ENCODE results near the gene SERPINA3. TPM values are rescaled to one million over a fixed set of nuclear protein-coding genes. Genes with fewer than 3 reads are reported as not detected.

The SERPINA3 gene
- total RNA-seq, 1 experiment from 2014 or later: not detected

GRCh38 chr14:94581127-94581999 lies 30.8 kb upstream of the SERPINA3 start, which contains the start of gene SERPINA5:
TSS of gene SERPINA5 (plus strand) at chr14:94581426. CDS start at chr14:94587363, 5,937 bp downstream.
- ATAC-seq (no peak), DNase-seq (peak; percentile 2)
- Histone ChIP-seq H3K4me2 (ENCODE audit: low read length) (no peak within 1 kb of the TSS), H3F3A (ENCODE audit: low read length, unreplicated experiment) (no peaks in the 10 kb centered on the region), H3K27ac (ENCODE audit: low read length) (no peak within 1 kb of the TSS), H2AFZ (ENCODE audit: low read length) (no peak within 1 kb of the TSS), H3K9me2 (replicated peaks; ENCODE audit: low read length) (no peaks in the 10 kb centered on the region), H3K36me3 (ENCODE audit: low read depth, low read length) (no peaks in the 10 kb centered on the region), H3K27me3 (ENCODE audit: low read length) (no peaks in the 10 kb centered on the region), H3K9me3 (ENCODE audit: low read length) (no peaks in the 10 kb centered on the region), H3K4me1 (ENCODE audit: insufficient read depth, low read length) (no peaks in the 10 kb centered on the region), H4K20me1 (ENCODE audit: low read length) (no peaks in the 10 kb centered on the region), H3K9ac (ENCODE audit: low read length) (no peak within 1 kb of the TSS), H3K4me3 (ENCODE audit: low read length) (no peak within 1 kb of the TSS), H3K79me2 (ENCODE audit: low read length) (no peaks in the 10 kb centered on the region)
- TF ChIP-seq EZH2phosphoT487 (IDR thresholded peaks at IDR 0.05; ENCODE audit: borderline replicate concordance, low read length): no peak
- POLR2A ChIA-PET (ENCODE audit: unreplicated experiment): no interaction called here
- no TSS peak for BruUV-seq (replicated peaks)
- CTCF ChIA-PET: no interaction called here
- intact Hi-C loops (cut with micrococcal nuclease): no loop called here

GRCh38 chr14:94582199-94582750 lies 29.9 kb upstream of the SERPINA3 start:
- intact Hi-C loops (cut with micrococcal nuclease): no loop called here
- Histone ChIP-seq H3K4me3 (ENCODE audit: low read length) (no peak overlapping the region), H3K9me2 (replicated peaks; ENCODE audit: low read length) (no peaks in the 10 kb centered on the region), H3K36me3 (ENCODE audit: low read depth, low read length) (no peaks in the 10 kb centered on the region), H2AFZ (ENCODE audit: low read length) (no peak overlapping the region), H3K27me3 (ENCODE audit: low read length) (no peaks in the 10 kb centered on the region), H3K4me1 (ENCODE audit: insufficient read depth, low read length) (no peaks in the 10 kb centered on the region), H3K9ac (ENCODE audit: low read length) (no peak overlapping the region), H3K27ac (ENCODE audit: low read length) (no peak overlapping the region), H3K4me2 (ENCODE audit: low read length) (no peak overlapping the region), H4K20me1 (ENCODE audit: low read length) (no peaks in the 10 kb centered on the region), H3F3A (ENCODE audit: low read length, unreplicated experiment) (no peaks in the 10 kb centered on the region), H3K9me3 (ENCODE audit: low read length) (no peaks in the 10 kb centered on the region), H3K79me2 (ENCODE audit: low read length) (no peaks in the 10 kb centered on the region)
- DNase-seq: no peak
- BruUV-seq (replicated peaks): no TSS peak
- ChIA-PET CTCF (no interaction called here), POLR2A (ENCODE audit: unreplicated experiment) (no interaction called here)
- ATAC-seq: no peak
- TF ChIP-seq EZH2 (IDR thresholded peaks at IDR 0.05; ENCODE audit: low read length, unreplicated experiment) (no peak), EZH2phosphoT487 (IDR thresholded peaks at IDR 0.05; ENCODE audit: borderline replicate concordance, low read length) (no peak), CTCF (conservative IDR thresholded peaks at IDR 0.05; ENCODE audit: low read depth, low read length) (no peak)

- Histone ChIP-seq H3K9me2 (replicated peaks; ENCODE audit: low read length) (no peaks in the 10 kb centered on the region), H3K27me3 (ENCODE audit: low read length) (no peaks in the 10 kb centered on the region), H3K79me2 (ENCODE audit: low read length) (no peaks in the 10 kb centered on the region), H3K9ac (ENCODE audit: low read length) (no peak overlapping the region), H3K4me1 (ENCODE audit: insufficient read depth, low read length) (no peaks in the 10 kb centered on the region), H3K36me3 (ENCODE audit: low read depth, low read length) (no peaks in the 10 kb centered on the region), H4K20me1 (ENCODE audit: low read length) (no peaks in the 10 kb centered on the region), H3K4me2 (ENCODE audit: low read length) (no peak overlapping the region), H3K9me3 (ENCODE audit: low read length) (no peaks in the 10 kb centered on the region), H3K27ac (ENCODE audit: low read length) (no peak overlapping the region), H2AFZ (ENCODE audit: low read length) (no peak overlapping the region), H3K4me3 (ENCODE audit: low read length) (no peak overlapping the region), H3F3A (ENCODE audit: low read length, unreplicated experiment) (no peaks in the 10 kb centered on the region)
- intact Hi-C loops (cut with micrococcal nuclease): no loop called here
- ChIA-PET CTCF (no interaction called here), POLR2A (ENCODE audit: unreplicated experiment) (no interaction called here)
- BruUV-seq (replicated peaks): no TSS peak
- TF ChIP-seq EZH2phosphoT487 (IDR thresholded peaks at IDR 0.05; ENCODE audit: borderline replicate concordance, low read length) (no peak), EZH2 (IDR thresholded peaks at IDR 0.05; ENCODE audit: low read length, unreplicated experiment) (no peak), CTCF (conservative IDR thresholded peaks at IDR 0.05; ENCODE audit: low read depth, low read length) (no peak)
- no peak for DNase-seq
- no peak for ATAC-seq
Observed at GRCh38 chr14:94582851-94583250, 29.3 kb upstream of the SERPINA3 start.
